ENCODE data around the gene ADGRL1.
"Not testable (repeated sequence)": the region's sequence is repeated elsewhere in the genome, so short reads cannot be mapped to it uniquely, and the experiment has no call there.

Gene ADGRL1

DNA sequence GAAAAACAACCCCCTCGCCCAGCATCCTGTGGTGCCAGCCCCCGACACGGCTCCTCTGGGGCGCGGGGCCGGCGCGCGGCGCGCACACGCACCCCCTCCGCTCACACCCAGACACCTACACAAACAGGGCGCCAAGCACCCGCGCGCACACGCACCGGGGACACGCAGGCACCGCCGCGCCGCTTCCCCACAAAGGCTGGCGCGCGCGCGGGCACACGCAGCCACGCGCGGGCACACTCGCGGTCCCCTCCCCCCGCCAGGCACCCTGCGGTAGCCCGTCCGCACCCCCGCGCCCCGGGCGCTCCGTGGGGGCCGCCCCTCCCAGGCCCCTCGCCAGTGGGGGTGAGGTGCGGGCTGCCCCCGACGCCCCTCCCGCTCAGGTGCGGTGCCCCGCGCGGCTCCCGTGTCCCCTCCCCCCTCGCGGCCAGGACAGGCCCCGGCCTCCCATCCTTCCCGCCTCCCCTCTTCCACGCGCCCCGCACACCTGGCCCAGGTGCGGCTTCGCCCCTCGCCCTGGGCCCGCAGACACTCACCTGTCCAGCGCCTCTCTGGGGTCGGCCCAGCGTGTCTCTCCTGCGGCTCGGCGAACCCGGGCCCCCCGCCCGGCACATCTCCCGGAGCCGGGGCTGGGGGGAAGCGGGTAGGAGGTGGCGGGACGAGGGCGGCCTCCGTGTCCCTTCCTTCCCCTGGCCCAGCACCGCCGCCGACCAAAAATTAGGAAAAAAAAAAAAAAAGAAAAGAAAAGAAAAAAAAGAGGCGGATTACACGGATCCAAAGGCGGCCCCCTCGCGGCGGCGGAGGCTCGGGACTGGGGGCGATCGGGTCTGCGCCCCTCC lies at the start of gene ADGRL1:
TSS of gene ADGRL1 (minus strand) at position 718 of the 836 bp plus-strand sequence. CDS start 22,567 bp downstream, outside the sequence.
- DNase-seq = peak in 2 of 3 experiments; percentile 49 to 59

- DNase-seq = not testable (repeated sequence)
Measured at GRCh38 chr19:14255316-14255715, 49.3 kb upstream of the ADGRL1 start.

DNA sequence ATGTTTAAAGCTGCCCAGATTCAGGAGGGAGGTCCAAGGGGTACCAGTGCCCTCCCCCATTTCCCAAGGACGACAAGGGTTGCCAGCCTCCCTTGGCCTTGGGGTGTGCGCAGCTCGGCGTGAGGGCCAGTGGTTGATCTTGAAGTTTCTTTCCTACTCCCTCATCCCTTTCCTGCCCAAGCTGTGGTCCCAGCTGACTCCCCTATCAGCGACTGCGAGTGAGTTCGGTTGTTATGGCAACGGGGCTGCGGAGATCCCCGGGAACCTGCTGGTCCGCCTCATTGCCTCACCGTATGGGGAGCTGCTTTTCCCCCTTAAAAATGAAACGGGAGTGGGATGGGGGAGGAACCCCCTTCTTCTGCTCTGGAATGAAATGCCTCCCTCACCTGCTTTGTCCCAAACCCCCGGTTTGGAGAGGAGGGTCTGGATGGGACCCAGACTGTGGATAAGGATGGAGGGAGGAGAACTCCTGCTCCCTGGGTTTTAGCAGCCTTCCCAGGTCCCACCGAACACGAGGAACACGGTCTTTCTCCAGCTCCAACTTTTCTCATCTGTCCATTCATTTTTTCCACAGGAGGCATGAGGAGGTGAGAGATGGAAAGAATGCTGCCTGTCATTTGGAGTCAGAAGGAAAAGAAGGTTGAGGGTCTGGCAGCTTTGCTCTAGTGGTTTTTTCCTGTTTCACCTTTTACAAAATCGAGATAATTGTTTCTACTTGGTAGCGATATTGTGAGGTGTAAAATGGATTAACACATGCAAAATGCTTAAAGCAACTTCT lies 48.0 kb upstream of the ADGRL1 start:
- peak in 2 of 3 experiments; percentile 47 to 72 for DNase-seq

DNA sequence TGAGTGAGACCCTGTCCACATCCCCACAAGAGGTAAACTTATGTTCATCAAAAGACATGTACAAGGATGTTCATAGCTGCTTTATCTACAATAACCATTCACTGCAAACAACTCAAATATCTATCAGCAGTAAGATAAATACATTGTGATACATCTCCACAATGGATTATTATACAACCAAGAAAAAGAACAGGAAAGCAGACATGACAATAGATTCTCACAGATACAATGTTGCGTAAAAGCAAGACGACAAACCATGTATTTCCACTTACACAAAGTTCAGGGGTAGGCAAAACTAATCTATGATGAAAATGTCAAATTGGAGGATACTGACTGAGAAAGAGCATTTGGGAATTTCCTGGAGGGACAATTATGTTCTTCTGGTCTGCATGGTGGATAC lies 46.2 kb upstream of the ADGRL1 start:
- DNase-seq = not testable (repeated sequence)

DNA sequence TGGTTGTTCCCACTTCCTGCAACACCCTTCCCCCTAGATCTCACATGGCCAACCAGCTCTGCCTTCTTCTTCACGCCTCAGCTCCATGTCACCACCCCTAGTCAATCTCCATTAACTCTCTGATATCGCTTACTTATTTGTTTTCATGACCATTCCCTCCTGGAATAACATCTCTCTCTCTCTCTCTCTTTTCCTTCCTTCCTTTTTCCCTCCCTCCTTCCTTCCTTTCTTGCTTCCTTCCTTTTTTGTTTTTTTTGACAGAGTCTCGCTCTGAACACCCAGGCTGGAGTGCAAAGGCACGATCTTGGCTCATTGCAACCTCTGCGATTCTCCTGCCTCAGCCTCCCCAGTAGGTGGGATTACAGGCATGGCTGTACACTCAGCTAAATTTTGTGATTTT lies 44.9 kb upstream of the ADGRL1 start:
- no peak for DNase-seq

DNA sequence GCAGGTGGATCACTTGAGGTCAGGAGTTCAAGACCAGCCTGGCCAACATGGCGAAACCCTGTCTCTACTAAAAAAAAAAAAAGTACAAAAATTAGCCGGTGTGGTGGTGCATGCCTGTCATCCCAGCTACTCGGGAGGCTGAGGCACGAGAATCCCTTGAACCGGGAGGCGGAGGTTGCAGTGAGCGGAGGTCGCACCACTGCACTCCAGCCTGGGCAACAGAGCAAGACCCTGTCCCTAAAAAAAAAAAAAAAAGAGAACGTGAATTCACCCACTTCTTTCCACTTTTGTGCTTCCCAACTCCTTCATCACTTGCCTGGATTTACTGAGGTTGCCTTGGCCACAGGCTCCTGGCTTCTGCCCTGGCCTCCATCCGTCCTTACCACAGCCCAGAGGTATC lies 44.3 kb upstream of the ADGRL1 start:
- DNase-seq = not testable (repeated sequence)

DNA sequence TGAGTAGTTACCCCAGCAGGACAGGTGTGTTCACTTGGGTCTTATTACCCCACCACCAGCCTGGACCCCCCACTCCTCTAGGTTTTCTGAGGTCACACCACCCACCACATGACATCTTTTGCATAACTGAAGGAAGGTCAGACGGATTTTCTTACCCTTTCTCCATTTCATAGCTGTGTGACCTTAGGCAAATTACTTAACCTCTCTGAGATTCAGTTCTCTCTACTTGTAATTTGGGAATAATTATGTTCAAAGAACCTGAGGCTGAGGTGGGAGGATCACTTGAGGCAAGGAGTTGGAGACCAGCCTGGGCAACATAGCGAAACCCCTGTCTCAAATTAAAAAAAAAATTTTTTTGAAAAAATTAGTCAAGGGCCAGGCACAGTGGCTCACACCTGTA lies 43.9 kb upstream of the ADGRL1 start:
- DNase-seq = not testable (repeated sequence)

DNA sequence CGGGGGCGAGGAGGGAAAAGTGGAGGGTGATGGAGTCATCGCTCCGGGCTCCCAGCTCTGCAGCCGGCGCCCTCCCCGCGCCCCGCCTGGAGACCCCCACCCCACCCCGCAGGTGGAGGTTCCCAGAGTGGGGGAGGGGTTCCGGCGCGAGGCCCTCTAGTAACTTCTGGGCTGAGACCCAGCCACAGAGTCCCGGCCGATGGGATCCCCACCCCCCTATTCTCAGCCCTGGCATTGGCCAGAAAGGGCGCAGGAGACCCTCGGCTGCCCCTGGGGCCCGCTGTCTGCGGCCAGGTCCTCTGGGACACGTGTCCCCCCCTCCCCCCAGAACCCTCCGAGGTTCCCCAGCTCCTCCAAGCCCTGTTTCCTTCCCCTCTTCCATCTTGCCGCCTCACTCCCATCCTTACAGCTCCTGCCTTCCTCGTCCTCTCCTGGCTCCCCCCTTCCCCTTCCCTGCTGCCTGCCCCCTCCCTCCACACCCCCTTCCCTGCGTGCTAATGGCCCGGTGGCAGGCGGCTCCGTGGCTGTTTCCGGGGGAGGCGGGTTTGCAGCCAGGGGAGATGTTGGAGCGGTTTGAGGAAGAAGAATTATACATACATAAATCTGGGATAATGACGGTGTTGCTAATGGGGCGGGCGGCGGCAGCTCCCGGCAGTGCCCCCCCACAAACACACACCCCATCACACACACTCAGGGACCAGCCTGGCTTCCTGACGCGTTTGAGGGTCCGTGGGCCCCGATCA lies 43.2 kb upstream of the ADGRL1 start:
- DNase-seq = peak in 2 of 3 experiments; percentile 79 to 85

- peak; percentile 2 to 93 (median 82) for DNase-seq
Measured at GRCh38 chr19:14248578-14249011, 42.6 kb upstream of the ADGRL1 start.

- peak in 2 of 3 experiments; percentile 51 to 56 for DNase-seq
Measured at GRCh38 chr19:14247548-14248471, 41.8 kb upstream of the ADGRL1 start.

- not testable (repeated sequence) for DNase-seq
Measured at GRCh38 chr19:14247205-14247547, 41.2 kb upstream of the ADGRL1 start.

DNA sequence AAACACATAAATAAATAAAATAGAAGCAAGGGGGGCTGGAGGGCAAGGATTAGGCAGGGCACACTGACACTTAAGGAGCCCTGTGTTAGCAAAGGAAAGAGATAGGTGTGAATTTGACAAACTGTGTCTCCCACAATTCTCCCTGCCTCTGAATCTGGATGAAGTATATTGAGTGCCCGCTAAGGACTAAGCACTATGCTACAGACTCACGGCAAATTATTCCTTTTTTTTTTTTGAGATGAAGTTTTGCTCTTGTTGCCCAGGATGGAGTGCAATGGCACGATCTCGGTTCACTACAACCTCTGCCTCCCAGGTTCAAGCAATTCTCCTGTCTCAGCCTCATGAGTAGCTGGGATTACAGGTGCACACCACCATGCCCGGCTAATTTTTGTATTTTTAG lies 38.4 kb upstream of the ADGRL1 start:
- DNase-seq = not testable (repeated sequence)

DNA sequence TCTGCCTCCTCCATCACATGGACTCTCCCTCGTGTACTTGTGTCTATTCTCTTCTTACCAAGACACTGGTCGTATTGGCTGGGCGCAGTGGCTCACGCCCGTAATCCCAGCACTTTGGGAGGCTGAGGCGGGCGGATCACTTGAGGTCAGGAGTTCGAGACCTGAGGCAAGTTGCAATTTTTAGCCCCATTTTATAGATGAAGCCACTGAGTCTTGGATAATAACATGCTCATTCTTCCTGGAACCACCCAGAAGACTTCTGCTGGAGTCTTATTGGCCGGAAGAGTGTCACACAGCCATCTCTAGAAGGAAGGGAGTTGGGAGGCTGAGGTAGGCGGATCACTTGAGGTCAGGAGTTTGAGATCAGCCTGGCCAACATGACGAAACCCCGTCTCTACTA lies 37.7 kb upstream of the ADGRL1 start:
- DNase-seq = not testable (repeated sequence)

DNA sequence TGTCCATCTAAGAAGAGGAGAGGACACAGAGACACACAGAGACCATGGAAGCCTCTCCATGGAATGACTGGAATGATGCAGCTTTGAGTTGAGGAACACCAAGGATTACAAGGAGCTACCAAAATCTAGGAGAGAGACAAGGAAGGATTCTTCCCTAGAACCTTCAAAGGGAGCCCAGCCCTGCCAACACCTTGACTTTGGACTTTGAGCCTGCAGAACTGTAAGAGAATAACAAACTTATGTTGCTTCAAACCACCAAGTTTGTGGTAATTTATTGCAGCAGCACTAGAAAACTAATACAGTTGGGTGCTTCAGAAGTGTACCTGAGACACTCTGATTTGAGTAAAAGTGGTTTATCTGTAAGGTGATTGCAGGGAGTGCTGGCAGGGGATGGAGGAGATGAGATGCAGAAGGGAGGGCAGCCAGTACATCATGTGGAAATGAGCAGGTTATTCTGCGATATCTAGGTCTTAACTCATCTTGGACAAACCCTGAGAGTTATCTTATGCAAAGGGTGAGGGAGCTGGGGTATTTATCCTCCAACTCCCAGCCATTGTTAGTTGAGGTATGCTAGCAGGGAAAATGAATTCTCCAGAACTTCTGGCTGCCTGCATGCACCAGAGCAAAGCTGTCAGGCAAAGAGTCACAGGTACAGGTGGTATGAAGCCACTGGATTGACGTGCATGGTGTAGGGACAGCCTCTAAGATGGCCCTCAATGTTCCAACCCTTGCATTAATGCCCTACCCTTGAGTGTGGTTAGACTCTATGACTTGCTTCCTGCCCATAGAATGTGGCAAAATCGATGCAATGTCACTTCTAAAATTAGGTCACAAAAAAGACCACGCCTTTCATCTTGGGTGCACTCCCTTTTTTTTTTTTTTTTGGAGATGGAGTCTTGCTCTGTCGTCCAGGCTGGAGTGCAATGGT lies 31.3 kb upstream of the ADGRL1 start:
- DNase-seq = no peak

- not testable (repeated sequence) for DNase-seq
Measured at GRCh38 chr19:14232945-14233344, 27.0 kb upstream of the ADGRL1 start.

GRCh38 chr19:14228446-14229071 lies 22.6 kb upstream of the ADGRL1 start:
- not testable (repeated sequence) for DNase-seq

GRCh38 chr19:14226498-14226897 lies 20.5 kb upstream of the ADGRL1 start:
- DNase-seq = not testable (repeated sequence)

DNA sequence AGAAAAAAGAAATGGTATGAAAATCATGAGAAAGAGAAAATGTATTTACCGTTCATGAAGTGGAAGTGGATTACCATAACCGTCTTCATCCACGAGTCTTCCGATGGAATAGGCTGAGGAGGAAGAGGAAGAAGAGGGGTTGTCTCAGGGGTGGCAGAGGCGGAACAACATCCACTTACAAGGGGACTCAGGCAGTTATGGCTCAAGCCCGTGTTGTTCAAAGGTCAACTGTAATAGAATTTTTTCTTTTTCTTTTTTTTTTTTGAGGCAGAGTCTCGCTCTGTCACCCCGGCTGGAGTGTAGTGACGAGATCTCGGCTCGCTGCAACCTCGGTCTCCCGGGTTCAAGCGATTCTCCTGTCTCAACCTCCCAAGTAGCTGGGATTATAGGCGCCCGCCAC lies 16.9 kb upstream of the ADGRL1 start:
- DNase-seq = no peak

DNA sequence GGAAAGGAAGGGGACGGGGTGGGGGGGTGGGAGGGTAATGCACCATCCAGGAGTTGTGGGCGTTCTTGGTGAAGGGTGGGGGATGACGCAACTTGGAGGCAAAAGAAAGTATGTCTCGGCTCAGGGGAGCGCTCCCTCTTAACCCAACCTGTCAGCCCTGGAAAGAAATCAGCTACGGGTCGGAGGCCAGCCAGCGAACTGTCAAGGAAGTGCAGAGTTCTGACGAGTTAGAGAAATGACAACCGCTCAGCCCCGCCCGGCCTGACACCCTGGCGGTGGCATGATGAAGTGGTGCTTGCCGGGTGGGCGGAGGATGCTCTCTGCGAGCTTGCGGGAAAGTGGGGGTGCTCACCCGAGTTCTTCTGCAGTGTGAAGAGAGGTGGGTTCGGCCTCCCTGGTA lies 15.4 kb upstream of the ADGRL1 start:
- peak in 2 of 3 experiments; percentile 15 to 32 for DNase-seq

DNA sequence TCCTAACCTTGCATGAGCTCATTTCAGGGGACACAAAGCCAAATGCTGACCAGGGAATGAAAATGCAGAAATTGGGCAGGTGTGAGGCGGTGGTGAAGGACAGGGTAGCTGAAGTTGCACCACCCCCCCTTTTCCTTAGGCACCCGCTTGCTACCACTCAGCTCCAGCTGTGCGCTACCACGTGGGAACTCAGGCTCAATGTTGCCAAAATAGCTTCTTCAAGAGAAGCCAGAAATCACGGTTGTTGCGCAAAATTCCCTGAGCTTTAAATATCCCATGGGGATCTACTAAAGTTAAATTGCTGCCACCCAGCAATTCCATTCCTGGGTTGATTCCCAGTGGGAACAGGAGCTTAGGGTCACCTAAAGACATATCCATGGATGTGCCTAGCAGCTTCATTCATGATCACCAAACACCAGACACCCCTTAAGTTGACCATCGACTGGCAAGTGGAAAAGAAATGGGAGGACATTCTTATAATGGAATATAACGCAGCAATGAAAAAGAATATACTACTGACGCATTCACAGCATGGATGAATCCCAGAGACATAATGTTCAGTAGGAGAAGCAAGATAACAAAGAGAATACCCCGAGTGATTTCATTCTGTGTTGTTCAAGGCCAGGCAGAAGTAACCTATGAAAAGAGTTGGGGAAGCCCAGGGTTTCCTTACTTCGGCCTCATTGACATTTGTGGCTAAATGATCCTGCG lies 12.8 kb upstream of the ADGRL1 start:
- DNase-seq = no peak

All from NCI-H1417 (cell line).